OCI-LY7 (cell line): Measurements from ENCODE around the gene PLXNA1.

ENCODE experiments used
- EZH2phosphoT487 ChIP-seq: fragments of 200-600 bp; sonication (generic); IDR thresholded peaks from 2 replicates; pipeline ENCODE4 v1.6.1; 2018; ENCODE audit warnings: low read depth, borderline replicate concordance, mild to moderate bottlenecking, mixed run types, antibody characterized with exemption, low read length, moderate library complexity, mixed read lengths
- TF ChIP-seq, protein P1 (sequence below): fragments of 200-600 bp; sonication (generic); conservative IDR thresholded peaks from 2 replicates; pipeline ENCODE4 v1.5.1; 2014; ENCODE audit warnings: mild to moderate bottlenecking, antibody characterized with exemption, low read length, moderate library complexity, mixed read lengths

- TF ChIP-seq, protein P1, sequence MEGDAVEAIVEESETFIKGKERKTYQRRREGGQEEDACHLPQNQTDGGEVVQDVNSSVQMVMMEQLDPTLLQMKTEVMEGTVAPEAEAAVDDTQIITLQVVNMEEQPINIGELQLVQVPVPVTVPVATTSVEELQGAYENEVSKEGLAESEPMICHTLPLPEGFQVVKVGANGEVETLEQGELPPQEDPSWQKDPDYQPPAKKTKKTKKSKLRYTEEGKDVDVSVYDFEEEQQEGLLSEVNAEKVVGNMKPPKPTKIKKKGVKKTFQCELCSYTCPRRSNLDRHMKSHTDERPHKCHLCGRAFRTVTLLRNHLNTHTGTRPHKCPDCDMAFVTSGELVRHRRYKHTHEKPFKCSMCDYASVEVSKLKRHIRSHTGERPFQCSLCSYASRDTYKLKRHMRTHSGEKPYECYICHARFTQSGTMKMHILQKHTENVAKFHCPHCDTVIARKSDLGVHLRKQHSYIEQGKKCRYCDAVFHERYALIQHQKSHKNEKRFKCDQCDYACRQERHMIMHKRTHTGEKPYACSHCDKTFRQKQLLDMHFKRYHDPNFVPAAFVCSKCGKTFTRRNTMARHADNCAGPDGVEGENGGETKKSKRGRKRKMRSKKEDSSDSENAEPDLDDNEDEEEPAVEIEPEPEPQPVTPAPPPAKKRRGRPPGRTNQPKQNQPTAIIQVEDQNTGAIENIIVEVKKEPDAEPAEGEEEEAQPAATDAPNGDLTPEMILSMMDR: no peak
- no peak for TF ChIP-seq EZH2phosphoT487
These were observed 8.0 kb downstream of the PLXNA1 start for GRCh38 chr3:126990890-126991289.
